GM13977 (cell line): ENCODE data around the gene ZNF839.
A peak's percentile ranks its signal among the peaks of the same experiment; 100 is the strongest.
"Not testable (repeated sequence)": the region's sequence is repeated elsewhere in the genome, so short reads cannot be mapped to it uniquely, and the experiment has no call there.

Experiments used
- DNase-seq: peaks from one replicate; pipeline ENCODE4 v3.0.0; 2012; ENCODE audit warnings: low spot score
- in situ Hi-C: fragments of 300-500 bp; cut with MboI; formaldehyde crosslinking; loops from one replicate; pipeline ENCODE4 v1.12.0; 2022; ENCODE audit warnings: low sequenced_read_pairs, low pct_unique_long_range_greater_than_20kb, mixed read lengths, inconsistent platforms; ENCODE audit not compliant: unreplicated experiment
- TF ChIP-seq, protein P1 (sequence below): IDR thresholded peaks from 2 replicates; pipeline ENCODE4 v1.5.1; 2012; ENCODE audit warnings: mild to moderate bottlenecking, control low read depth; ENCODE audit not compliant: insufficient read depth; ENCODE audit errors: extremely low read depth, missing control alignments

Gene ZNF839

DNA sequence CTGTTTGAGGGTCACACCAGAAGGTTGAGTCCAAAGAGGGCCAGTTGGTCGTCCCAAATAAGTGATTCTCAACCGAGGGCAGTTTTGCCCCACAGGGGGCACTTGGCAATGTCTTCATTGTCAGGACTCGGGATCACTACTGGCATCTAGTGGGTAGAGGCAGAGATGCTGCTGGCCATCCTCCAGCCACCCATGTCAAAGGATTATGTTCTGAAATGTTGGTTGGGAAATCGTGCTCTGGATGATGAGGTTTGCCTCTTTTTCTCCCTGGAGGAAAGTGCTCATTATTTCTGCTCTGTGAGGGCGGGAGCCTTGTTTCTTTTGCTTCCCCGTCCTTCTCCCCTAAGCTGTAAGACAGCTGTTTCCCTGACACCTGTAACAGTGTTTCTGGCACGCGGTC is 3.6 kb downstream of the ZNF839 start:
- DNase-seq: no peak
- TF ChIP-seq, protein P1, sequence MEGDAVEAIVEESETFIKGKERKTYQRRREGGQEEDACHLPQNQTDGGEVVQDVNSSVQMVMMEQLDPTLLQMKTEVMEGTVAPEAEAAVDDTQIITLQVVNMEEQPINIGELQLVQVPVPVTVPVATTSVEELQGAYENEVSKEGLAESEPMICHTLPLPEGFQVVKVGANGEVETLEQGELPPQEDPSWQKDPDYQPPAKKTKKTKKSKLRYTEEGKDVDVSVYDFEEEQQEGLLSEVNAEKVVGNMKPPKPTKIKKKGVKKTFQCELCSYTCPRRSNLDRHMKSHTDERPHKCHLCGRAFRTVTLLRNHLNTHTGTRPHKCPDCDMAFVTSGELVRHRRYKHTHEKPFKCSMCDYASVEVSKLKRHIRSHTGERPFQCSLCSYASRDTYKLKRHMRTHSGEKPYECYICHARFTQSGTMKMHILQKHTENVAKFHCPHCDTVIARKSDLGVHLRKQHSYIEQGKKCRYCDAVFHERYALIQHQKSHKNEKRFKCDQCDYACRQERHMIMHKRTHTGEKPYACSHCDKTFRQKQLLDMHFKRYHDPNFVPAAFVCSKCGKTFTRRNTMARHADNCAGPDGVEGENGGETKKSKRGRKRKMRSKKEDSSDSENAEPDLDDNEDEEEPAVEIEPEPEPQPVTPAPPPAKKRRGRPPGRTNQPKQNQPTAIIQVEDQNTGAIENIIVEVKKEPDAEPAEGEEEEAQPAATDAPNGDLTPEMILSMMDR: peak; percentile 49
- in situ Hi-C loops: loop anchor here (25.0 kb wide), 2 partner anchors 361 to 611 kb away; partner anchors contain the start of gene DYNC1H1

DNA sequence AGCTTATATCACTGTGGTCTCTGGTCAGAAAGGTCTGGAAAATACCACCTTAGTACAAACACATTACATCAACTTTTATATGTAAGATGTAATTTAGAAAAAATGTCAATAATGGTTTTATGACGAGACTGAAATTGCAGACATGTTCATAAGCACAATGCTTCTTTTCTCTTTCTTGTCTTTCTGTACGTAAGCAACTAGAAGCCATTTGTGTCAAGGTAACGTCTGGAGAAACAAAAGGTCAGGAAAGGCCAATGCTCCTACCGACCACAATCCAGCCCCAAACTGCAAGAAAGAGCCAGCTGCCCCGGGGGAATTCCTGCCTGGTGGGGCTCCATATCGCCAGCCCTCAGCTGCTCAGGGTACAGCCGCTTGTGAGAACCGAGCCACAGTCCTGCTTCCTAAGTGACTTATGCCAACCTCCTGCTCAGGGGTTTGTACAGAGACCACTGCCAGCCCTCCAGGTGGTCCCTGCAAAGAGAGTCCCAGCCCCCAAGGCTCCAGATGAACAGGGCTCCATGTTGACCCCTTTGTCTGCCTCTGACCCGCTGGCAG is 6.3 kb downstream of the ZNF839 start:
- no peak for DNase-seq
- TF ChIP-seq, protein P1: no peak
- in situ Hi-C loops: no loop called here

DNA sequence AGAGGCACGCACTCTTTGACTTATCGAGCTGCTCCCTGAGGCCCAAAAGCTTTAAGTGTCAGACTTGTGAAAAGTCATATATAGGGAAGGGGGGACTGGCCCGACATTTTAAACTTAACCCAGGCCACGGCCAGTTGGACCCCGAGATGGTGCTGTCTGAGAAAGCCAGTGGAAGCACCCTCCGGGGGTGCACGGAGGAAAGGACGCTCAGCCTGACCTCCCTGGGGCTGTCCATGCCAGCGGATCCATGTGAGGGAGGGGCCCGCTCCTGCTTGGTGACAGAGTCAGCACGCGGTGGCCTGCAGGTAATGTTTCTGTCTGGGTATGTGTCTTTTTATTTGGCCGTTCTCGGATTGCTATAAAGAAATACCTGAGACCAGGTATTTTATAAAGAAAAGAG is 7.0 kb downstream of the ZNF839 start:
- DNase-seq: no peak
- in situ Hi-C loops: no loop called here
- TF ChIP-seq, protein P1: no peak

DNA sequence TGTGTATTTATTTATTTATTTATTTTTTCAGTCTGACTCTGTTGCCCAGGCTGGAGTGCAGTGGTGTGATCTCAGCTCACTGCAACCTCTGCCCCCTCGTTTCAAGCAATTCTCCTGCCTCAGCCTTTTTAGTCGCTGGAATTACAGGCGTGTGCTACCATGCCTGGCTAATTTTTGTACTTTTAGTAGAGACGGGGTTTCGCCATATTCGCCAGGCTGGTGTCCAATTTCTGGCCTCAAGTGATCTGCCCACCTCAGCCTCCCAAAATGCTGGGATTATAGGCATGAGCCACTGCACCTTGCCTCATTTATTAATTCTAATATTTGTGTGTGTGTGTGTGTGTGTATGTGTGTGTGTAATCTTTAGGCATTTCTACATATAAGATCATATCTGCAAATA is 9.8 kb downstream of the ZNF839 start:
- DNase-seq, in situ Hi-C loops: not testable (repeated sequence)

DNA sequence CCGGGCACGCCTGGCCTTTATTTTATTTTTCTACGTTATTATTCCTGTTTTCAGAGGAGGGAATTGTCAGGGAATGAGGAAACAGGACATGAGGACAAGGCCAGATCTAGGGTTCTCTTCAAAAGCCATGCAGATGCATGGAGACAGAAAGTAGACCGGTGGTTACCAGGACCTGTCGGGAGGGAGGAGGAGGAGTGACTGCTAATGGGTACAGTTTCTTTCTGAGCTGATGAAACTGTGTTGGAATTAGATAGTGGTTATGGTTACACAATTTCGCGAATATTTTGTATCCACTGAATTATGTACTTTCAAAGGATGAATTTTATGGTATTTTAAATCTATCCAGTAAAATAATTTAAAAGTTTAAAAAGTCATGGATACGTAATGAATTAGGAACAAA is 11.3 kb downstream of the ZNF839 start:
- in situ Hi-C loops: no loop called here
- TF ChIP-seq, protein P1: no peak
- DNase-seq: no peak

DNA sequence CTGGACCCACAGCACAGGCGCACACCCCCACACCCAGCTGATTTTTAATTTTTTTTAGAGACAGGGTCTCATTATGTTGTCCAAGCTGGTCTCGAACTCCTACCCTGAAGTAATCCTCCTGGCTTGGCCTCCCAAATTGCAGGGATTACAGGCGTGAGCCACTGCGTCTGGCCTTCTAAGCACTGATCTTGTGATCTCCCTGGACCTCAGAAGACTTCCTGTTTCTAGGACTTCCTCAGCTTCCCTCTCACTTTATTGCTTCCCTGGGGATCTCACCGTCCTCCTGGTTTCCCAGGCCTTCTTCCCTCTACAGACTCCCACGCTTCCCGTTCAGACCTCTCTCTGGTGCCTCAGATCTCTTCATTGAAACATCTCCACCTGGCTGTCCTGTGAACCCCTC is 13.8 kb downstream of the ZNF839 start:
- TF ChIP-seq, protein P1: no peak
- in situ Hi-C loops: no loop called here
- DNase-seq: no peak

DNA sequence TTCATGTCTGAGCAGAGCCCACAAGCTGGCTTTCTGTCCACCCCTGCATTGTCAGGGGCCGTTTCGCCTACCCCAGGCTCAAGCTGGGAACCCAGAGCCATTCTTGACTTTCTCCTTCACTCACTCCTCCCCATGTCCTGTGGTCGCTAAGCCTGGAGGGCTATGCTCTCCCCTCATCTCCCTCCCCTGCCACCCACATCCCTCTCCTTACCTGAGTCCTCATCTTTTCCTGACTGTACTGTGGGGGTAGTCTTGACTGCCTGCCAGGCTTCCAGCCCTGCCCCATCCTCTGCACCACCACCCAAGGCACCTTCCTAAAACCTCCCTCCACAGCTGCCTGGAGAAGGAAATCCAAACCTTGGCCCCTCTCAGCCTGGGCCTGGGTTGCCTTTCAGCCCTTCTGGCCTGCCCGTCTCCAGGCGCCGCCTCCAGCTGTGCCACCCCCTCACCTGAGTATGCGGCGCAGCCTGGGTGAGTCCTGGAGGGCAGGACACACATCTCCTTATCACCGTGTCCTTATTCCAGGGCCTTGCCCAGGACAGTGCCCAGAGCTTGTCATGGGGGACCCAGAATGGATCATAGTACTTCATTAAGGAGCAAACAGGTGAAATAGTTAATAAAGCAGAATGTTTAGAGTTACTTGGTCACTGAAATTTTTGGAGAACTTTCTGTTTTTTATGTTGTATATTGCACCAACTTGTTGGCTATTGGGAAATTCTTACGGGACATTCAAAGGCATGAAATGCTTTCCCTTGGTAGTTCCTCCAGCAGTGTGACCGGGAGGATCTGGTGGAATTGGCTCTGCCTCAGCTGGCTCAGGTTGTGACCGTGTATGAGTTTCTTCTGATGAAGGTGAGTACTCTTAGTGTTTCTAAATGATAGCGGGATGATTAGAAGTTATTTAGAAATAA is 14.5 kb downstream of the ZNF839 start:
- no peak for DNase-seq
- TF ChIP-seq, protein P1: no peak
- in situ Hi-C loops: no loop called here
